Measurements from ENCODE around the gene NRG3.

The NRG3 gene

GRCh38 chr10:81884856-81885255 is 9.9 kb downstream of the NRG3 start:
- DNase-seq (ENCODE audit: low spot score): no peak

GRCh38 chr10:81885491-81885890 is 10.5 kb downstream of the NRG3 start:
- no peak for DNase-seq (ENCODE audit: low spot score)

- DNase-seq (ENCODE audit: low spot score): no peak
Measured at GRCh38 chr10:81886939-81887338, 11.9 kb downstream of the NRG3 start.

GRCh38 chr10:81889181-81889769 is 14.3 kb downstream of the NRG3 start:
- no peak for DNase-seq (ENCODE audit: low spot score)

GRCh38 chr10:81894616-81895015 is 19.6 kb downstream of the NRG3 start:
- no peak for DNase-seq (ENCODE audit: low spot score)

- no peak for DNase-seq (ENCODE audit: low spot score)
Measured at GRCh38 chr10:81898518-81898917, 23.5 kb downstream of the NRG3 start.

GRCh38 chr10:81900989-81901388 is 26.0 kb downstream of the NRG3 start:
- no peak for DNase-seq (ENCODE audit: low spot score)

GRCh38 chr10:81903472-81903871 is 28.5 kb downstream of the NRG3 start:
- no peak for DNase-seq (ENCODE audit: low spot score)

- DNase-seq (ENCODE audit: low spot score): no peak
Measured at GRCh38 chr10:81905161-81905560, 30.2 kb downstream of the NRG3 start.

- DNase-seq (ENCODE audit: low spot score): no peak
Measured at GRCh38 chr10:81909453-81909852, 34.5 kb downstream of the NRG3 start.

- DNase-seq (ENCODE audit: low spot score): no peak
Measured at GRCh38 chr10:81911328-81911727, 36.3 kb downstream of the NRG3 start.

- DNase-seq (ENCODE audit: low spot score): no peak
Measured at GRCh38 chr10:81914736-81915503, 39.9 kb downstream of the NRG3 start.

- DNase-seq (ENCODE audit: low spot score): no peak
Measured at GRCh38 chr10:81915504-81915897, 40.5 kb downstream of the NRG3 start.

- no peak for DNase-seq (ENCODE audit: low spot score)
Measured at GRCh38 chr10:81917666-81918065, 42.7 kb downstream of the NRG3 start.

- no peak for DNase-seq (ENCODE audit: low spot score)
Measured at GRCh38 chr10:81918766-81919165, 43.8 kb downstream of the NRG3 start.

GRCh38 chr10:81920213-81920829 is 45.3 kb downstream of the NRG3 start:
- no peak for DNase-seq (ENCODE audit: low spot score)

- no peak for DNase-seq (ENCODE audit: low spot score)
Measured at GRCh38 chr10:81928119-81928518, 53.1 kb downstream of the NRG3 start.

GRCh38 chr10:81943583-81943982 is 68.6 kb downstream of the NRG3 start:
- DNase-seq (ENCODE audit: low spot score): no peak

GRCh38 chr10:81944609-81945008 is 69.6 kb downstream of the NRG3 start:
- DNase-seq (ENCODE audit: low spot score): no peak

GRCh38 chr10:81949283-81949682 is 74.3 kb downstream of the NRG3 start:
- no peak for DNase-seq (ENCODE audit: low spot score)

- no peak for DNase-seq (ENCODE audit: low spot score)
Measured at GRCh38 chr10:81950358-81950757, 75.4 kb downstream of the NRG3 start.

- DNase-seq (ENCODE audit: low spot score): no peak
Measured at GRCh38 chr10:81953420-81953819, 78.4 kb downstream of the NRG3 start.

- no peak for DNase-seq (ENCODE audit: low spot score)
Measured at GRCh38 chr10:81957976-81958375, 83.0 kb downstream of the NRG3 start.

- DNase-seq (ENCODE audit: low spot score): no peak
Measured at GRCh38 chr10:81959016-81959415, 84.0 kb downstream of the NRG3 start.
